ENCODE measurements around the gene PRKX.

The PRKX gene

DNA sequence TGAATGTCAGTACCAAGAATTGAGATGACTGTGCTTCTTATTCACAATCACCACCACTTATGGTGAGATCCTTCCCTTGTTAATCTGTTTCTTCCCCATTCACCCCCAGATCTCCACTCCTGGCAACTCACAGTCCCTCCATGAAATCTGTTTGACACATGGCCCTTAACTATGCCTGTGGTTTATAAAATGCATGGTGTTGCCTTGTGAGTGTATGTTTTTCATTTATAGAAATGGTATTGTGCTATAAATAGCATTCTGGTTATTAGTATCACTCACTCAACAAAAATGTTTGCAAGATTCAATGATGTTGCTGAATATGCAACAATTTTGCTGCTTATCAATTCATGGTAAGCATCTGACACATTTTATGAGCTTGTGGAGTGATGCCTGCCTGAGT lies 131.0 kb downstream of the PRKX start (continued):
- TF ChIP-seq, protein P1, sequence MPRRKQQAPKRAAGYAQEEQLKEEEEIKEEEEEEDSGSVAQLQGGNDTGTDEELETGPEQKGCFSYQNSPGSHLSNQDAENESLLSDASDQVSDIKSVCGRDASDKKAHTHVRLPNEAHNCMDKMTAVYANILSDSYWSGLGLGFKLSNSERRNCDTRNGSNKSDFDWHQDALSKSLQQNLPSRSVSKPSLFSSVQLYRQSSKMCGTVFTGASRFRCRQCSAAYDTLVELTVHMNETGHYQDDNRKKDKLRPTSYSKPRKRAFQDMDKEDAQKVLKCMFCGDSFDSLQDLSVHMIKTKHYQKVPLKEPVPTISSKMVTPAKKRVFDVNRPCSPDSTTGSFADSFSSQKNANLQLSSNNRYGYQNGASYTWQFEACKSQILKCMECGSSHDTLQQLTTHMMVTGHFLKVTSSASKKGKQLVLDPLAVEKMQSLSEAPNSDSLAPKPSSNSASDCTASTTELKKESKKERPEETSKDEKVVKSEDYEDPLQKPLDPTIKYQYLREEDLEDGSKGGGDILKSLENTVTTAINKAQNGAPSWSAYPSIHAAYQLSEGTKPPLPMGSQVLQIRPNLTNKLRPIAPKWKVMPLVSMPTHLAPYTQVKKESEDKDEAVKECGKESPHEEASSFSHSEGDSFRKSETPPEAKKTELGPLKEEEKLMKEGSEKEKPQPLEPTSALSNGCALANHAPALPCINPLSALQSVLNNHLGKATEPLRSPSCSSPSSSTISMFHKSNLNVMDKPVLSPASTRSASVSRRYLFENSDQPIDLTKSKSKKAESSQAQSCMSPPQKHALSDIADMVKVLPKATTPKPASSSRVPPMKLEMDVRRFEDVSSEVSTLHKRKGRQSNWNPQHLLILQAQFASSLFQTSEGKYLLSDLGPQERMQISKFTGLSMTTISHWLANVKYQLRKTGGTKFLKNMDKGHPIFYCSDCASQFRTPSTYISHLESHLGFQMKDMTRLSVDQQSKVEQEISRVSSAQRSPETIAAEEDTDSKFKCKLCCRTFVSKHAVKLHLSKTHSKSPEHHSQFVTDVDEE (CRISPR knock-in tag; IDR thresholded peaks at IDR 0.05) = no peak
- TF ChIP-seq ISL1 (CRISPR knock-in tag; IDR thresholded peaks at IDR 0.05) = no peak
- TF ChIP-seq PPARA (CRISPR knock-in tag; IDR thresholded peaks at IDR 0.05; ENCODE audit: borderline replicate concordance) = no peak
- no peak for TF ChIP-seq TOX (CRISPR knock-in tag; IDR thresholded peaks at IDR 0.05; ENCODE audit: borderline replicate concordance)
- TF ChIP-seq, protein P2, sequence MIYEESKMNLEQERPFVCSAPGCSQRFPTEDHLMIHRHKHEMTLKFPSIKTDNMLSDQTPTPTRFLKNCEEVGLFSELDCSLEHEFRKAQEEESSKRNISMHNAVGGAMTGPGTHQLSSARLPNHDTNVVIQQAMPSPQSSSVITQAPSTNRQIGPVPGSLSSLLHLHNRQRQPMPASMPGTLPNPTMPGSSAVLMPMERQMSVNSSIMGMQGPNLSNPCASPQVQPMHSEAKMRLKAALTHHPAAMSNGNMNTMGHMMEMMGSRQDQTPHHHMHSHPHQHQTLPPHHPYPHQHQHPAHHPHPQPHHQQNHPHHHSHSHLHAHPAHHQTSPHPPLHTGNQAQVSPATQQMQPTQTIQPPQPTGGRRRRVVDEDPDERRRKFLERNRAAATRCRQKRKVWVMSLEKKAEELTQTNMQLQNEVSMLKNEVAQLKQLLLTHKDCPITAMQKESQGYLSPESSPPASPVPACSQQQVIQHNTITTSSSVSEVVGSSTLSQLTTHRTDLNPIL (CRISPR knock-in tag; IDR thresholded peaks at IDR 0.05; ENCODE audit: low read depth) = no peak
- TF ChIP-seq ESRRG (CRISPR knock-in tag; IDR thresholded peaks at IDR 0.05) = no peak
- TF ChIP-seq RARB (CRISPR knock-in tag; IDR thresholded peaks at IDR 0.05) = no peak
- no peak for TF ChIP-seq ZFP3 (CRISPR knock-in tag; IDR thresholded peaks at IDR 0.05)

GRCh38 chrX:3581609-3582108 lies 131.8 kb downstream of the PRKX start:
- ATAC-seq = no peak
- TF ChIP-seq SNAI2 (CRISPR knock-in tag; IDR thresholded peaks at IDR 0.05) (no peak), BACH2 (CRISPR knock-in tag; IDR thresholded peaks at IDR 0.05; ENCODE audit: borderline replicate concordance) (no peak), ESRRG (CRISPR knock-in tag; IDR thresholded peaks at IDR 0.05) (no peak), ZC3H10 (CRISPR knock-in tag; IDR thresholded peaks at IDR 0.05) (no peak)

DNA sequence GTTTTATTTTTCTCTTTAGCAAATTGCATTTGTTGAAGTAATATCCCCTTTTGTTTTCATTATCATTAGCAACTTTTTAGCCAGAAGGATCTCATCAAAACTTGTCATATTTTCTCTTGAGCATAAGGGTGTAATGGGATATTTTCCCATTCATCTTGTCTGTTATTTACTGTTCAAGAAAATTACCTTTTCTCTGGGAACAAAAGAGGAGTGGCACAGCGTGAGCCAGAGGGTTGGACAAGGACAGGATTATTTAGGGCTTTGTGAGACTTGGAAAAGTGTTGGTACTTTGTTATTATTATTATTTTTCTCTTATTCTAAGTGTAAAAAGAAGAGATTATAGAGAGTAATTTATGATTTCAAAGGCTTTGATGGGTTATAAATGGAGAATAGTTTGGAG lies 135.9 kb downstream of the PRKX start:
- ATAC-seq = no peak
- TF ChIP-seq CSRNP3 (CRISPR knock-in tag; IDR thresholded peaks at IDR 0.05) = no peak
- TF ChIP-seq ZC3H10 (CRISPR knock-in tag; IDR thresholded peaks at IDR 0.05) = no peak
- TF ChIP-seq ISL1 (CRISPR knock-in tag; IDR thresholded peaks at IDR 0.05) = no peak
- no peak for TF ChIP-seq TCF4 (CRISPR knock-in tag; IDR thresholded peaks at IDR 0.05; ENCODE audit: borderline replicate concordance)
- no peak for TF ChIP-seq CSDC2 (CRISPR knock-in tag; IDR thresholded peaks at IDR 0.05)
- TF ChIP-seq, protein P3, sequence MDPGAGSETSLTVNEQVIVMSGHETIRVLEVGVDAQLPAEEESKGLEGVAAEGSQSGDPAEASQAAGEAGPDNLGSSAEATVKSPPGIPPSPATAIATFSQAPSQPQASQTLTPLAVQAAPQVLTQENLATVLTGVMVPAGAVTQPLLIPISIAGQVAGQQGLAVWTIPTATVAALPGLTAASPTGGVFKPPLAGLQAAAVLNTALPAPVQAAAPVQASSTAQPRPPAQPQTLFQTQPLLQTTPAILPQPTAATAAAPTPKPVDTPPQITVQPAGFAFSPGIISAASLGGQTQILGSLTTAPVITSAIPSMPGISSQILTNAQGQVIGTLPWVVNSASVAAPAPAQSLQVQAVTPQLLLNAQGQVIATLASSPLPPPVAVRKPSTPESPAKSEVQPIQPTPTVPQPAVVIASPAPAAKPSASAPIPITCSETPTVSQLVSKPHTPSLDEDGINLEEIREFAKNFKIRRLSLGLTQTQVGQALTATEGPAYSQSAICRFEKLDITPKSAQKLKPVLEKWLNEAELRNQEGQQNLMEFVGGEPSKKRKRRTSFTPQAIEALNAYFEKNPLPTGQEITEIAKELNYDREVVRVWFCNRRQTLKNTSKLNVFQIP (CRISPR knock-in tag; IDR thresholded peaks at IDR 0.05; ENCODE audit: borderline replicate concordance, low read depth) = no peak
- no peak for TF ChIP-seq ZFP3 (CRISPR knock-in tag; IDR thresholded peaks at IDR 0.05)
- TF ChIP-seq OSR1 (CRISPR knock-in tag; IDR thresholded peaks at IDR 0.05) = no peak
- no peak for TF ChIP-seq ESRRG (CRISPR knock-in tag; IDR thresholded peaks at IDR 0.05)
- no peak for TF ChIP-seq ARNTL (CRISPR knock-in tag; IDR thresholded peaks at IDR 0.05; ENCODE audit: borderline replicate concordance, low read depth)
- no peak for TF ChIP-seq GLIS3 (CRISPR knock-in tag; IDR thresholded peaks at IDR 0.05)
- TF ChIP-seq ZNF8 (CRISPR knock-in tag; IDR thresholded peaks at IDR 0.05) = no peak
- TF ChIP-seq TOX (CRISPR knock-in tag; IDR thresholded peaks at IDR 0.05; ENCODE audit: borderline replicate concordance) = no peak
- no peak for TF ChIP-seq ZNF70 (CRISPR knock-in tag; IDR thresholded peaks at IDR 0.05)

DNA sequence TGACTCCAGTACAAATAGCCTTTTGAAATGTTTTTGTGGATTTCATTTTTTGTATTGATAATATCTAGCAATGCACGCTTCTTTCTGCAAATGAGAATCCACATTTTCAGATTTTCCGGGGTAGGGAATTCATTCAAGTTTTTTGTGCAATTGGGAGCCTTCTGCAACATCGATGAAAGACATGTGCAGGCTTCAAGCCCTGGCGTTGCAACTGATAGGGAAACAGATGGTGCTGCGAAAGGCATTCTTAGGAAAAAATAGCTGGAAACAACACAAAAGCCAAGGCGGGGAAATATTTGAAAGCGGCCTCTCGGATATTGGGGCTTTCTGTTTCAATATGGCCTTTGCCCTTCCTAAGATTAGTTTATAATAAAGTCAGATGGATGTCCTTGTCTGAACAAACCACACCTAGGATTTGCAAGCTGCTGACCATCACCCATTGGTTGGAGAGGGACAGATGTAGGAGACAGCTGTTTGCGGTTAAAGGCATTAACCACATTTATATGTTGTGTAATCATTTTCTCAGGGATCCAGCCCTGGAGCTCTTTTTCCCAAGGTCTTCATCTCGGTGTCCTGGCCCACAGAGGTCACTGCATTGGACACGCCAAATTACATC lies 136.5 kb downstream of the PRKX start:
- no peak for ATAC-seq
- TF ChIP-seq ZNF565 (CRISPR knock-in tag; conservative IDR thresholded peaks at IDR 0.05; ENCODE audit: low read depth) (no peak), PATZ1 (CRISPR knock-in tag; IDR thresholded peaks at IDR 0.05; ENCODE audit: borderline replicate concordance) (no peak), BACH2 (CRISPR knock-in tag; IDR thresholded peaks at IDR 0.05; ENCODE audit: borderline replicate concordance) (no peak), ZFP30 (CRISPR knock-in tag; IDR thresholded peaks at IDR 0.05) (no peak), RARB (CRISPR knock-in tag; IDR thresholded peaks at IDR 0.05) (no peak)
